Inferior parietal cortex (tissue), 1 donor: ENCODE results near the gene LGALS4.
"Not testable (repeated sequence)": the region's sequence is repeated elsewhere in the genome, so short reads cannot be mapped to it uniquely, and the experiment has no call there.

Experiments
- DNase-seq: peaks from one replicate; pipeline ENCODE4 v3.0.0-alpha.2; 2016; ENCODE audit errors: extremely low spot score

The LGALS4 gene

DNA sequence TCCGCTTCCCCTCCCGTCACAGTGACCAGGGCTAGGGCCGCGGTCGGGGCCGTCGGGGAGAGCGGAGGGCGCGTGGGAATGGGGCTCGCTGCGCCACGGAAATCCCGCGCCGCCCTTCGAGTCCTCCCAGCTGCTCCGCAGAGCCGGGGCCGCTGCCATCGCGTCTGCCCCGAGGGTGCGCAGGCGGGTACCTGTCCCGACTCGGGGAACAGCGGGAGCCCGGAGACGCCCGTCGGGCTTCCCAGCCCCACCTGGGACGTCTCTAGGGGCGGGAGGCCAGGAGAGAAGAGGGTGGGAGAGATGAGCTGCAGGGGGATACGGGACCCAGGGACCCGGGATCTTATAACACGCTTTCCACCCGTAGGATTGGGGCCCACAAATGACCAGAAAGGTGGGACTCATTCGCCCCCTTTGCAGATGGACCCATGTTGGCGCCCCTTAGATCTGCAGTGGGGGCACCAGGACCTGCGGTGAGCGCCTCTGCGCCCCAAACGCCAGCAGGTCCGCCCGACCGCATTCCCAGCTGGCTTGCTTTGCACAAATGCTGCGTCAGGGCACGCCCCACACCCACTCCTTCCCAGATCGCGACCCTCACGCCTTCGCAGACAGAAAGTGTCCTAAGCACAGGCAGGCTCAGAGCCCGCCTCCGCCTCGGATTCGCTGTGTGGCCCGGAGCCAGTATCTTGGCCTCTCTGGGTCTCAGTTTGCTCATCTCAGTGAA lies 42.4 kb downstream of the LGALS4 start:
- not testable (repeated sequence) for DNase-seq

DNA sequence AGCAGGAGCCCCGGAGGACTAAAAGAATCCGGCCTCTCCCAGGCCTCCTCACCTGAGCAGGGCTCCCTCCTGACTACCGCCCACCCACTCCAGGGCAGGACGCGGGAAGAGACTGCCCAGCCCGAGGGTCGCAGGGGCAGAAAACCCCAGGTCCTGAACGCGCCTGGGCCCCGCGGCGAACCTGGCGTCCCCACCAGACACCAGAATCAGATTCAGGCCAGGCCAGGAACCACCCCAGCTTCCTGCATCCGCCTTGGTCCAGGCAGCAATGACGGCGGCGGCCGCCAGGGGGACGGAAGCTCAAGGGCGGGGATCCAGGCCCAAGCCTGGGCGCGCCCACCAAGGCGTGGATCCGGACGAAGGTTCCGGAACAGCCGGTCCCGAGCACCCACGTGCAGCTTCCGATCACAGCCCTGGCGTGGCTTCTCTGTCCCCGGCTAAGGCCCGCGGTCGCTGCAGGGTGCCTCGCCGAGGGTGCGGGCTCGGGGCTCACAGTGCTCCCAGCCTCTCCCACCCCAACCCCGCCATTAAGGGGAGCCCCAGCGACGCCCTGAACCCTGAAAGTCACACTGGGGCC lies 43.0 kb downstream of the LGALS4 start:
- peak; percentile 30 for DNase-seq

DNA sequence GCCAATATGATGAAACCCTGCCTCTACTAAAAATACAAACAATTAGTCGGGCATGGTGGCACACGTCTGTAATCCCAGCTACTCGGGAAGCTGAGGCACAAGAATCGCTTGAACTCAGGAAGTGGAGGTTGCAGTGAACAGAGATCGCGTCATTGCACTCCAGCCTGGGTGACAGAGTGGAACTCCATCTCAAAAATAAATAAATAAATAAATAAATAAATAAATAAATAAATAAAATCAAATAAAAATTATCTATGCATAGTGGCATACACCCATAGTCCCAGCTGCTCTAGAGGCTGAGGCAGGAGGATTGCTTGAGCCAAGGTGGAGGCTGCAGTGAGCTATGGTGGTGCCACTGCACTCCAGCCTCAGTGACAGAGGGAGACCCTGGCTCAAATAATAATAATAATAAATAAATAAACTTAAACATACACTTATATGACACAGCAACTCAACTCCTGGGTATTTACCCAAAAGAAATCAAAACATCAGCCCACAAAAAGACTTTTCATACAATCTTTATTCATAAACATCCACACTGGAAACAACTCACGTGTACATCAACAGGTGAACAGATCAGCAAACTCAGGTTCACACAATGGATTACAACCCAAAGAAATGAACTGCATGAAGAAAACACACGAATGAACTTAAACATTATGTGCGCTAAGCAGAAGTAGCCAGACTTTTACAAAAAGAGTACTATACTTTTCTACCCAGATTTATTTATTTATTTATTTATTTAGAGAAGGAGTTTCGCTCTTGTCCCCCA lies 46.3 kb downstream of the LGALS4 start:
- DNase-seq: no peak

DNA sequence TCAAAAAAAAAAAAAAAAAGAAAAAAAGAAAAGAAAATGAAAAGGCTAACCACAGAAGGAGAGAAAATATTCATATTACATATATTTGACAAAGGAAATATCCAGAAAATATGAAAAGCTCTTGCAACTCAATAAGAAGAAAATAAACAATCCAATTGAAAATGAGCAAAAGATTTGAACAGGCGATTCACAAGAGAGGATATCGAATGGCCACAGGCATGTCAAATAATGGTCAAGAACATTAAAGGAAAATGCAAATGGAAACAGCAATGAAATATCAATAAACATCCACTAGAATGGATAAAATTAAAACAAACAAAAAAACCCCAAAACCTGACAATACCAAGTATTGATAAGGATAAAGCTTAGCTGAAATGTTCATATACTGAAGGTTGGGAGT lies 47.5 kb downstream of the LGALS4 start:
- DNase-seq: no peak

DNA sequence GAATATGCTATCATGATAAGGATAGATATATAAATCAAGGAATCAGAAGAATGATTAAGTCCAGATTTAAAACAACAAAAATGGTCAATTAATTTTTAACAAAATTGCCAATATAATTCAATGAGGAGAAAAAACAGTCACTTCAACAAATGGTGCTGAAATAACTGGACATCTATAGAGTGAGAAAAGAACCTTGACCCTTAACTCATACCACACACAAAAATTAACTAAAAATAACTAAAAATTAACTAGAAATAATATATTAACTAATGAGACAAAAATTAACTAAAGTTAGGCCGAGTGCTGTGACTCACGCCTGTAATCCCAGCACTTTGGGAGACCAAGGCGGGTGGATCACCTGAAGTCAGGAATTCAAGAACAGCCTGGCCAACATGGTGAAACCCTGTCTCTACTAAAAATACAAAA lies 48.9 kb downstream of the LGALS4 start:
- no peak for DNase-seq

DNA sequence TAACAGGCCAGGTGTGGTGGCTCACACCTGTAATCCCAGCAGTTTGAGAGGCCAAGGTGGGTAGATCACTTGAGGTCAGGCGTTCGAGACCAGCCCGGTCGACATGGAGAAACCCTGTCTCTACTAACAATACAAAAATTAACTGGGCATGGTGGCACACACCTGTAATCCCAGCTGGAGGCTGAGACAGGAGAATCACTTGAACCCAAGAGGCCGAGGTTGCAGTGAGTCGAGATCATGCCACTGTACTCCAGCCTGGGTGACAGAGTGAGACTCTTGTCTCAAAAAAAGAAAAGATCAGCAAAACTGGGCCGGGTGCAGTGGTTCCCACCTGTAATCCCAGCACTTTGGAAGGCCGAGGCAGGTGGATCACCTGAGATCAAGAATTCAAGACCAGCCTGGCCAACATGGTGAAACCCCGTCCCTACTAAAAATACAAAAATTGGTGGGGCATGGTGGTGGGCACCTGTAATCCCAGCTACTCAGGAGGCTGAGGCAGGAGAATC lies 50.8 kb downstream of the LGALS4 start:
- DNase-seq: not testable (repeated sequence)

DNA sequence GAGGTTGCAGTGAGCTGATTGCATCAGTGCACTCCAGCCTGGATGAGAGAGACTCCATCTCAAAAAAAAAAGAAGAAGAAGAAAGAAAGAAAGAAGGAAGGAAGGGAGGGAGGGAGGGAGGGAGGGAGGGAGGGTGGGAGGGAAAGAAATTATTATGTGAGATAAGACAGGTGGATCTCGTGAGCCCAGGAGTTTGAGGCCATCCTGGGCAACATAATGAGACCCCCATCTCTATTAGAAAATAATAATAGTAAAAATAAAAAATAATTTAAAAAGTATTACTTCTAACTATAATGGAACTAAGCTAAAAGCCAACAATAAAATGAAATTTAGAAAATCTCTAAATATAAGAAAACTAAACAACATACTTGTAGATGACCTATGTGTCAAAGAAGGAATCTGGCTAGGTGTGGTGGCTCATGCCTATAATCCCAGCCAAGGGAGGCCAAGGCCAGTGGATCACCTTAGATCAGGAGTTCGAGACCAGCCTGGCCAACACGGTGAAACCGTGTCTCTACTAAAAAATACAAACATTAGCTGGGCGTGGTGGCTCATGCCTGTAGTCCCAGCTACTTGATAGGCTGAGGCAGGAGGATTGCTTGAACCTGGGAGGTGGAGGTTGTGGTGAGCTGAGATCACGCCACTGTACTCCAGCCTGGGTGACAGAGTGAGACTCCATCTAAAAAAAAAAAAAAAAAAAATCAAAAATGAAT lies 51.8 kb downstream of the LGALS4 start:
- not testable (repeated sequence) for DNase-seq

DNA sequence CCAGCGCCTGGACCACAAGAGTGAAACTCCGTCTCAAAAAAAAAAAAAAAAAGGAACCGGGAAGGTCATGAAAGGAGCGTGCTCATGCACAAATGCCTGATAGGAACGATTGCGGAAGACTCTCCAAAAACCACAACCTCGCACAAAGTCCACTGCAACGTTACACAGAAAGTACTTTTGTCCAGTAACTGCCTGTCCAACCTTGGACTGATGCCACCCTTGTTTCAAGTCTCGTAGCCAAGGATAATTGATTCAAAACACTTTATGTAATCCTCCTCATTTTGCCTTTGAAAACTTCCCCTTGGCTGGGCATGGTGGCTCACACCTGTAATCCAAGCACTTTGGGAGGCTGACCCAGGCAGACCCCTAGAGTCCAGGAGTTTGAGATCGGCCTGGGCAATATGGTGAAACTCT lies 53.1 kb downstream of the LGALS4 start:
- no peak for DNase-seq

DNA sequence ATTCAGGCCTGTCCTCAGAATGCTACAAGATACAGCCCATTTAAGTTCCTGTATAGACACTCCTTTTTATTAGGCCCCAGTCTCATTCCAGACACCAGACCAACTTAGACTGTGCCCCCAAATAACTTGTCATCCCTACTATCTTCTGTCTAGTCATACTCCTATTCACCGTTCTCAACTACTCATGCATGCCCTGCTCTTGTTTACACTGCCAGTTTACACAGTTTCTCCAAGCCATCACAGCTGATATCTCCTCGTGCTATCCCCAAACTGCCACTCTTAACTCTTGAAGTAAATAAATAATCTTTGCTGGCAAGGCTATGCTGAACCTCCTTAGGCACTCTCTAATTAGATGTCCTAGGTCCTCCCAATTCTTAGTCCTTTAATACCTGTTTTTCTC lies 58.5 kb downstream of the LGALS4 start:
- DNase-seq: not testable (repeated sequence)

DNA sequence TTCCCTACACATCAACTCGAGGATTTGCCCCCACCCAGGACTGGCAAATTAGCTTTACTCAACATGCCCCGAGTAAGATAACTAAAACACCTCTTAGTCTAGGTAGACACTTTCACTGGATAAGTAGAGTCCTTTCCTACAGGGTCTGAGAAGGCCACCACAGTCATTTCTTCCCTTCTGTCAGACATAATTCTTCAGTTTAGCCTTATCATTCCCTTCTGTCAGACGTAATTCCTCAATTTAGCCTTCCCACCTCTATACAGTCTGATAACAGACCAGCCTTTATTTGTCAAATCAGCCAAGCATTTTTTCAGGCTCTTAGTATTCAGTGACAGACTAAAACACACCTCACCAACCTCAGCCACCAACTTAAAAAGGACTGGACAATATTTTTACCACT lies 59.0 kb downstream of the LGALS4 start:
- DNase-seq: not testable (repeated sequence)
